H9 (cell line): ENCODE results near the gene C12orf75. TPM values are rescaled to one million over a fixed set of nuclear protein-coding genes. Genes with fewer than 3 reads are reported as not detected.

Experiments
- DNase-seq: peaks from one replicate; pipeline ENCODE4 v3.0.0-alpha.2; 2017
- H2AFZ ChIP-seq: one replicate; pipeline ENCODE4 v1.6.1; 2013; ENCODE audit warnings: mild to moderate bottlenecking, low read length, control low read depth, moderate library complexity
- H2AK5ac ChIP-seq: 2 replicates; pipeline ENCODE4 v1.6.1; 2013; ENCODE audit warnings: low read length, control low read depth, mixed read lengths; ENCODE audit not compliant: insufficient read length
- H2BK120ac ChIP-seq: one replicate; pipeline ENCODE4 v1.6.1; 2013; ENCODE audit warnings: low read depth, mild to moderate bottlenecking, low read length, control low read depth, inconsistent platforms; ENCODE audit not compliant: poor library complexity, severe bottlenecking
- H2BK12ac ChIP-seq: 2 replicates; pipeline ENCODE4 v1.6.1; 2013; ENCODE audit warnings: low read length, control low read depth, mixed read lengths, low read depth; ENCODE audit not compliant: insufficient read length
- H2BK15ac ChIP-seq: 2 replicates; pipeline ENCODE4 v1.6.1; 2013; ENCODE audit warnings: low read depth, low read length, control low read depth
- H2BK20ac ChIP-seq: one replicate; pipeline ENCODE4 v1.6.1; 2013; ENCODE audit warnings: low read depth, mild to moderate bottlenecking, low read length, control low read depth, inconsistent platforms; ENCODE audit not compliant: poor library complexity, severe bottlenecking
- H2BK5ac ChIP-seq: 2 replicates; pipeline ENCODE4 v1.6.1; 2013; ENCODE audit warnings: low read length, control low read depth, mixed read lengths; ENCODE audit not compliant: insufficient read length
- H3K14ac ChIP-seq: 2 replicates; pipeline ENCODE4 v1.6.1; 2013; ENCODE audit warnings: low read length, control low read depth; ENCODE audit not compliant: insufficient read depth
- H3K18ac ChIP-seq: 2 replicates; pipeline ENCODE4 v1.6.1; 2013; ENCODE audit warnings: low read depth, mild to moderate bottlenecking, mixed read lengths, low read length, control low read depth; ENCODE audit not compliant: insufficient read length
- H3K23ac ChIP-seq: 2 replicates; pipeline ENCODE4 v1.6.1; 2013; ENCODE audit warnings: low read length, control low read depth, mixed read lengths, low read depth; ENCODE audit not compliant: insufficient read length
- H3K23me2 ChIP-seq: 2 replicates; pipeline ENCODE4 v1.6.1; 2013; ENCODE audit warnings: low read depth, mild to moderate bottlenecking, mixed read lengths, low read length, control low read depth; ENCODE audit not compliant: insufficient read length, poor library complexity, severe bottlenecking
- H3K27ac ChIP-seq: 2 replicates; pipeline ENCODE4 v1.5.1; 2013; ENCODE audit warnings: low read length, control low read depth, mixed read lengths, low read depth; ENCODE audit not compliant: insufficient read length
- H3K27me3 ChIP-seq: 2 replicates; pipeline ENCODE4 v1.6.1; 2013; ENCODE audit warnings: low read length, control low read depth, inconsistent platforms; ENCODE audit not compliant: insufficient read depth
- H3K4ac ChIP-seq: 2 replicates; pipeline ENCODE4 v1.6.1; 2013; ENCODE audit warnings: low read depth, mild to moderate bottlenecking, control low read depth, inconsistent platforms, low read length, moderate library complexity
- H3K4me1 ChIP-seq: 2 replicates; pipeline ENCODE4 v1.6.1; 2013; ENCODE audit warnings: low read length, control low read depth, inconsistent platforms; ENCODE audit not compliant: insufficient read depth
- H3K4me2 ChIP-seq: 2 replicates; pipeline ENCODE4 v1.6.1; 2013; ENCODE audit warnings: low read length, control low read depth, mixed read lengths; ENCODE audit not compliant: insufficient read length, insufficient read depth
- H3K56ac ChIP-seq: 2 replicates; pipeline ENCODE4 v1.6.1; 2013; ENCODE audit warnings: low read depth, mild to moderate bottlenecking, mixed read lengths, low read length, control low read depth; ENCODE audit not compliant: insufficient read length
- H3K79me1 ChIP-seq: 2 replicates; pipeline ENCODE4 v1.6.1; 2013; ENCODE audit warnings: low read depth, mild to moderate bottlenecking, moderate library complexity, low read length, control low read depth, inconsistent platforms; ENCODE audit not compliant: insufficient read depth, poor library complexity, severe bottlenecking
- H3K79me2 ChIP-seq: 2 replicates; pipeline ENCODE4 v1.6.1; 2013; ENCODE audit warnings: low read length, control low read depth, inconsistent platforms; ENCODE audit not compliant: insufficient read depth
- H3K9ac ChIP-seq: 2 replicates; pipeline ENCODE4 v1.6.1; 2013; ENCODE audit warnings: low read length, control low read depth, mixed read lengths; ENCODE audit not compliant: insufficient read length; ENCODE audit errors: extremely low read depth
- H3K9me3 ChIP-seq: one replicate; pipeline ENCODE4 v1.6.1; 2013; ENCODE audit warnings: low read depth, low read length, inconsistent platforms; ENCODE audit not compliant: control insufficient read depth
- H3T11ph ChIP-seq: one replicate; pipeline ENCODE4 v1.6.1; 2013; ENCODE audit warnings: mild to moderate bottlenecking, low read length, control low read depth, inconsistent platforms
- H4K20me1 ChIP-seq: one replicate; pipeline ENCODE4 v1.6.1; 2013; ENCODE audit not compliant: control insufficient read depth, insufficient read length, insufficient read depth
- H4K5ac ChIP-seq: 2 replicates; pipeline ENCODE4 v1.6.1; 2013; ENCODE audit warnings: low read depth, mild to moderate bottlenecking, mixed read lengths, low read length, control low read depth; ENCODE audit not compliant: insufficient read length
- H4K8ac ChIP-seq: replicated peaks from 2 replicates; pipeline ENCODE4 v1.6.1; 2013; ENCODE audit warnings: low read length, control low read depth, mixed read lengths, low read depth; ENCODE audit not compliant: insufficient read length
- H4K91ac ChIP-seq: 2 replicates; pipeline ENCODE4 v1.6.1; 2013; ENCODE audit warnings: low read depth, mild to moderate bottlenecking, moderate library complexity, mixed read lengths, low read length, control low read depth; ENCODE audit not compliant: insufficient read length
- H3K27ac Mint-ChIP-seq, 3 experiments: 2 replicates in 2 of 3; 3 replicates in 1 of 3; pipeline ENCODE4 v1.8.0; 2020 to 2021; ENCODE audit warnings: mixed read lengths in 3 of 3, mild to moderate bottlenecking in 1 of 3, moderate library complexity in 1 of 3
- H3K27me3 Mint-ChIP-seq: 2 replicates; pipeline ENCODE4 v1.8.0; 2021; ENCODE audit warnings: low read depth, mild to moderate bottlenecking, moderate library complexity, mixed read lengths
- H3K36me3 Mint-ChIP-seq, 3 experiments: 2 replicates in 2 of 3; 3 replicates in 1 of 3; pipeline ENCODE4 v1.8.0; 2020 to 2021; ENCODE audit warnings: low read depth in 3 of 3, mixed read lengths in 3 of 3; ENCODE audit not compliant: insufficient read depth in 1 of 3
- H3K4me1 Mint-ChIP-seq, 2 experiments: 2 replicates each; pipeline ENCODE4 v1.8.0; 2020; ENCODE audit warnings: mixed read lengths in 2 of 2
- H3K4me3 Mint-ChIP-seq, 2 experiments: 2 replicates in 1 of 2; 3 replicates in 1 of 2; pipeline ENCODE4 v1.8.0; 2020 to 2021; ENCODE audit warnings: mild to moderate bottlenecking in 2 of 2, mixed read lengths in 2 of 2, moderate library complexity in 1 of 2
- H3K9me3 Mint-ChIP-seq, 2 experiments: 2 replicates in 1 of 2; 3 replicates in 1 of 2; pipeline ENCODE4 v1.8.0; 2020; ENCODE audit warnings: mild to moderate bottlenecking in 2 of 2, mixed read lengths in 2 of 2, moderate library complexity in 1 of 2
- WGBS: extraction: QIAGEN DNeasy Blood & Tissue Kit; methylation state at CpG from one replicate; pipeline ENCODE4 v1.1.7; 2013; ENCODE audit warnings: missing lambda C conversion rate, low lambda C conversion rate, mixed read lengths; ENCODE audit not compliant: insufficient read length; ENCODE audit errors: extremely low coverage; 5-methylcytosine and 5-hydroxymethylcytosine counted together
- total RNA-seq: library from RNA; stranded (reverse); gene quantifications from 2 replicates; pipeline ENCODE4 v1.2.1, GENCODE V29; 2021
- TF ChIP-seq, protein P1 (sequence below): fragments of 200-600 bp; sonication (generic); conservative IDR thresholded peaks from 3 replicates; pipeline ENCODE4 v1.8.0; 2021; ENCODE audit warnings: antibody characterized with exemption, mild to moderate bottlenecking

C12orf75 gene
- total RNA-seq, 1 experiment from 2014 or later = 37.9 TPM

DNA sequence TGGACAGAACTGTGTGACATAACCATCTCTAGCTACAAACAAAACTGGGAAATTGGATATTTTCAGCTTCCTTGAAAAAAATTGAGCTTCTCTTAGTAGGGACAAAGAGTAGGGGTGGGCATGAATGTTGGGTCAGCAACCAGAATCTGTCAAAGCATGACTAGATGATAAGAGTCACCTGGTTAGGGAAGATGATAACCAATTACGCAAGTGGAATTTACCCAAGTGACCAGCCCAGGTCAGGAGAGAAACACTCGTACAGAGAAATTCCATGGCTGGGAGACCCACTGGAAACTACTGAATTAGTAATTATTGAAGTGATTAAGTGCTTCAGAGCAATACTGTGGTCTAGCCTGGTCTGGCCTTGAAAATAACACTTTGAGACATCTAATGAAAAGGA is 36.3 kb upstream of the C12orf75 start:
- no peak overlapping the region for H3K27ac Mint-ChIP-seq
- H4K91ac ChIP-seq = no peak overlapping the region

More for the DNA sequence above, 36.3 kb upstream of the C12orf75 start:
- no peak overlapping the region for H2BK15ac ChIP-seq
- H3T11ph ChIP-seq = no peak overlapping the region
- Mint-ChIP-seq H3K27me3 (no peaks in the 10 kb centered on the region; the same call in 1 of the 2 replicates), H3K36me3 (peaks cover 12 to 18% (median 15%) of the 10 kb centered on the region in 3 experiments), H3K4me1 (peaks cover 15 to 20% of the 10 kb centered on the region in 2 experiments), H3K4me3 (no peak overlapping the region), H3K9me3 (peaks cover 17 to 18% of the 10 kb centered on the region in 2 experiments)
- H2BK12ac ChIP-seq = no peak overlapping the region
- H3K9me3 ChIP-seq = peaks cover 12% of the 10 kb centered on the region
- no peak overlapping the region for H2AK5ac ChIP-seq
- no peaks in the 10 kb centered on the region for H4K20me1 ChIP-seq
- no CpG with 5 or more reads among the region's 2 CpGs for whole genome bisulfite sequencing
- H3K14ac ChIP-seq = no peak overlapping the region
- H2BK5ac ChIP-seq = no peak overlapping the region
- H2BK20ac ChIP-seq = no peak overlapping the region
- no peak overlapping the region for H3K56ac ChIP-seq
- no peaks in the 10 kb centered on the region for H3K23me2 ChIP-seq
- H2AFZ ChIP-seq = no peak overlapping the region
- no peak overlapping the region for H3K23ac ChIP-seq
- H4K5ac ChIP-seq = no peak overlapping the region
- no peaks in the 10 kb centered on the region for H3K4me1 ChIP-seq
- no peaks in the 10 kb centered on the region; the same call in 1 of the 2 replicates for H3K27me3 ChIP-seq
- TF ChIP-seq, protein P1, sequence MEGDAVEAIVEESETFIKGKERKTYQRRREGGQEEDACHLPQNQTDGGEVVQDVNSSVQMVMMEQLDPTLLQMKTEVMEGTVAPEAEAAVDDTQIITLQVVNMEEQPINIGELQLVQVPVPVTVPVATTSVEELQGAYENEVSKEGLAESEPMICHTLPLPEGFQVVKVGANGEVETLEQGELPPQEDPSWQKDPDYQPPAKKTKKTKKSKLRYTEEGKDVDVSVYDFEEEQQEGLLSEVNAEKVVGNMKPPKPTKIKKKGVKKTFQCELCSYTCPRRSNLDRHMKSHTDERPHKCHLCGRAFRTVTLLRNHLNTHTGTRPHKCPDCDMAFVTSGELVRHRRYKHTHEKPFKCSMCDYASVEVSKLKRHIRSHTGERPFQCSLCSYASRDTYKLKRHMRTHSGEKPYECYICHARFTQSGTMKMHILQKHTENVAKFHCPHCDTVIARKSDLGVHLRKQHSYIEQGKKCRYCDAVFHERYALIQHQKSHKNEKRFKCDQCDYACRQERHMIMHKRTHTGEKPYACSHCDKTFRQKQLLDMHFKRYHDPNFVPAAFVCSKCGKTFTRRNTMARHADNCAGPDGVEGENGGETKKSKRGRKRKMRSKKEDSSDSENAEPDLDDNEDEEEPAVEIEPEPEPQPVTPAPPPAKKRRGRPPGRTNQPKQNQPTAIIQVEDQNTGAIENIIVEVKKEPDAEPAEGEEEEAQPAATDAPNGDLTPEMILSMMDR = no peak
- no peak overlapping the region for H3K4ac ChIP-seq
- no peak overlapping the region for H3K27ac ChIP-seq
- DNase-seq = no peak
- no peak overlapping the region for H2BK120ac ChIP-seq
- H3K9ac ChIP-seq = no peak overlapping the region
- H4K8ac ChIP-seq = no peak overlapping the region
- H3K4me2 ChIP-seq = no peak overlapping the region
- no peak overlapping the region for H3K18ac ChIP-seq
- no peaks in the 10 kb centered on the region for H3K79me1 ChIP-seq
- no peaks in the 10 kb centered on the region for H3K79me2 ChIP-seq
